Mesenchymal stem cell (in vitro differentiated cells and primary cell): Measurements from ENCODE around the gene CCSER1.
"Not testable (repeated sequence)": the region's sequence is repeated elsewhere in the genome, so short reads cannot be mapped to it uniquely, and the experiment has no call there.

Experiments
- DNase-seq: peaks from one replicate; pipeline ENCODE4 v3.0.0-alpha.2; 2013
- H2AFZ ChIP-seq: one replicate; pipeline ENCODE4 v1.6.1; 2013; ENCODE audit warnings: low read depth, mild to moderate bottlenecking, control low read depth, inconsistent platforms, low read length, moderate library complexity
- H2AK5ac ChIP-seq: 2 replicates; pipeline ENCODE4 v1.6.1; 2013; ENCODE audit warnings: low read length, moderate library complexity, mild to moderate bottlenecking, inconsistent platforms; ENCODE audit not compliant: severe bottlenecking
- H2BK120ac ChIP-seq: one replicate; pipeline ENCODE4 v1.6.1; 2013; ENCODE audit warnings: low read depth, mild to moderate bottlenecking, inconsistent platforms, low read length, moderate library complexity
- H2BK12ac ChIP-seq, 2 experiments: one replicate each; pipeline ENCODE4 v1.6.1; 2013; ENCODE audit warnings: inconsistent platforms in 2 of 2, low read length in 2 of 2, mild to moderate bottlenecking in 2 of 2, moderate library complexity in 2 of 2, control low read depth in 1 of 2
- H2BK15ac ChIP-seq: one replicate; pipeline ENCODE4 v1.6.1; 2013; ENCODE audit warnings: mild to moderate bottlenecking, low read depth, inconsistent platforms; ENCODE audit not compliant: poor library complexity, severe bottlenecking
- H2BK5ac ChIP-seq: 2 replicates; pipeline ENCODE4 v1.6.1; 2013; ENCODE audit warnings: low read depth, mild to moderate bottlenecking, low read length, control low read depth, inconsistent platforms; ENCODE audit not compliant: poor library complexity, severe bottlenecking
- H3K14ac ChIP-seq, 2 experiments: one replicate each; pipeline ENCODE4 v1.6.1; 2013; ENCODE audit warnings: inconsistent platforms in 2 of 2, low read length in 2 of 2, control low read depth in 1 of 2, mild to moderate bottlenecking in 1 of 2, moderate library complexity in 1 of 2
- H3K18ac ChIP-seq, 2 experiments: one replicate each; pipeline ENCODE4 v1.6.1; 2013; ENCODE audit warnings: inconsistent platforms in 2 of 2, low read length in 2 of 2, control low read depth in 1 of 2, low read depth in 1 of 2, mild to moderate bottlenecking in 1 of 2
- H3K23ac ChIP-seq, 2 experiments: one replicate each; pipeline ENCODE4 v1.6.1; 2013; ENCODE audit warnings: inconsistent platforms in 2 of 2, low read length in 2 of 2, mild to moderate bottlenecking in 2 of 2, moderate library complexity in 2 of 2, control low read depth in 1 of 2
- H3K27ac ChIP-seq: 2 replicates; pipeline ENCODE4 v1.5.1; 2013; ENCODE audit warnings: mild to moderate bottlenecking, moderate library complexity, low read length, control low read depth, inconsistent platforms; ENCODE audit not compliant: poor library complexity, severe bottlenecking
- H3K27me3 ChIP-seq, 2 experiments: 2 replicates each; pipeline versions ENCODE4 v1.6.1 to v1.7.0; 2013; ENCODE audit warnings: low read length in 2 of 2, mild to moderate bottlenecking in 2 of 2, moderate library complexity in 2 of 2, control low read depth in 1 of 2, inconsistent platforms in 1 of 2; ENCODE audit not compliant: control insufficient read depth in 1 of 2, insufficient read depth in 1 of 2
- H3K36me3 ChIP-seq, 2 experiments: 2 replicates each; pipeline versions ENCODE4 v1.6.1 to v1.7.0; 2013; ENCODE audit warnings: low read length in 2 of 2, control low read depth in 1 of 2, inconsistent platforms in 1 of 2, low read depth in 1 of 2, mild to moderate bottlenecking in 1 of 2; ENCODE audit not compliant: insufficient read depth in 2 of 2, control insufficient read depth in 1 of 2
- H3K4ac ChIP-seq, 2 experiments: one replicate each; pipeline ENCODE4 v1.6.1; 2013; ENCODE audit warnings: inconsistent platforms in 2 of 2, low read length in 2 of 2, mild to moderate bottlenecking in 2 of 2, moderate library complexity in 2 of 2, control low read depth in 1 of 2, low read depth in 1 of 2
- H3K4me1 ChIP-seq: 2 replicates; pipeline ENCODE4 v1.6.1; 2013; ENCODE audit warnings: low read depth, low read length, control low read depth; ENCODE audit not compliant: control insufficient read depth, insufficient read depth
- H3K4me2 ChIP-seq: 2 replicates; pipeline ENCODE4 v1.6.1; 2013; ENCODE audit warnings: low read length, mild to moderate bottlenecking, inconsistent platforms; ENCODE audit not compliant: poor library complexity, severe bottlenecking
- H3K4me3 ChIP-seq, 2 experiments: 2 replicates each; pipeline versions ENCODE4 v1.5.1 to v1.7.0; 2013; ENCODE audit warnings: low read length in 2 of 2, mild to moderate bottlenecking in 2 of 2, control low read depth in 1 of 2, low read depth in 1 of 2; ENCODE audit not compliant: insufficient read depth in 1 of 2
- H3K79me1 ChIP-seq: replicated peaks from 2 replicates; pipeline ENCODE4 v1.6.1; 2013; ENCODE audit warnings: mild to moderate bottlenecking, control low read depth, low read length, inconsistent platforms; ENCODE audit not compliant: poor library complexity, severe bottlenecking
- H3K9ac ChIP-seq: 2 replicates; pipeline ENCODE4 v1.7.0; 2013; ENCODE audit warnings: mild to moderate bottlenecking, low read length, moderate library complexity
- H3K9me3 ChIP-seq: 2 replicates; pipeline ENCODE4 v1.7.0; 2013; ENCODE audit warnings: mild to moderate bottlenecking, low read length; ENCODE audit not compliant: control insufficient read depth
- H4K8ac ChIP-seq: one replicate; pipeline ENCODE4 v1.6.1; 2013; ENCODE audit warnings: inconsistent platforms, mild to moderate bottlenecking, low read length, moderate library complexity
- H4K91ac ChIP-seq: one replicate; pipeline ENCODE4 v1.6.1; 2013; ENCODE audit warnings: mild to moderate bottlenecking, low read length, inconsistent platforms
- WGBS: methylation state at CpG from one replicate; pipeline ENCODE4 v1.1.7; 2013; ENCODE audit warnings: mixed read lengths; 5-methylcytosine and 5-hydroxymethylcytosine counted together

CCSER1 gene

DNA sequence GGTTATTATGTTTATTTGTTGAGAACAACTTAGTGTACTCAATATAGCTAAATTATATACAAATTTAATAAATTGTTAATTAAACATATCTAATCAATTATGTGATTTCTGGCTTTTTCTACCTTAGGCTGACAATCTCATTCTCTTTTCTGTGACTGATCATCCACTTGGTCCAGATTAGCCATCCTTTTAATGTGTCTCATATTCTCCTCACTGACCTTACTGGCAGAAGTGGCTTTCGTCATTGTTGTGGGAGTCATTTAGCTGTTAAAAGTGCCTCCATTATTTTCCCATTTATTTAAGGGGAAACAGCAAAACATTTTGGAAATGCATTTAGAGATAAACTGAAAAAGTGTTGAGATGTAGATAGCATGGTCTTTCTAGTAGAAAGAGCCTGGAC lies 172.2 kb downstream of the CCSER1 start:
- no peak overlapping the region for H2BK15ac ChIP-seq
- no peak overlapping the region for H3K4me3 ChIP-seq
- no peak overlapping the region for H4K91ac ChIP-seq
- H3K4ac ChIP-seq = no peak overlapping the region
- no peaks in the 10 kb centered on the region for H3K79me1 ChIP-seq
- H3K27ac ChIP-seq = no peak overlapping the region
- no peak overlapping the region for H3K18ac ChIP-seq
- no peak overlapping the region for H3K23ac ChIP-seq
- WGBS = 40% methylated on average over 1 of the region's 1 CpG
- no peak overlapping the region for H2AK5ac ChIP-seq
- no peak for DNase-seq
- no peaks in the 10 kb centered on the region for H3K36me3 ChIP-seq
- no peaks in the 10 kb centered on the region for H3K9me3 ChIP-seq
- H3K4me2 ChIP-seq = no peak overlapping the region
- no peak overlapping the region for H3K9ac ChIP-seq
- no peak overlapping the region for H2BK12ac ChIP-seq
- no peak overlapping the region for H2AFZ ChIP-seq
- H2BK120ac ChIP-seq = no peak overlapping the region
- no peak overlapping the region for H4K8ac ChIP-seq
- no peak overlapping the region for H3K14ac ChIP-seq
- no peaks in the 10 kb centered on the region for H3K27me3 ChIP-seq
- H3K4me1 ChIP-seq = no peaks in the 10 kb centered on the region
- no peak overlapping the region for H2BK5ac ChIP-seq

DNA sequence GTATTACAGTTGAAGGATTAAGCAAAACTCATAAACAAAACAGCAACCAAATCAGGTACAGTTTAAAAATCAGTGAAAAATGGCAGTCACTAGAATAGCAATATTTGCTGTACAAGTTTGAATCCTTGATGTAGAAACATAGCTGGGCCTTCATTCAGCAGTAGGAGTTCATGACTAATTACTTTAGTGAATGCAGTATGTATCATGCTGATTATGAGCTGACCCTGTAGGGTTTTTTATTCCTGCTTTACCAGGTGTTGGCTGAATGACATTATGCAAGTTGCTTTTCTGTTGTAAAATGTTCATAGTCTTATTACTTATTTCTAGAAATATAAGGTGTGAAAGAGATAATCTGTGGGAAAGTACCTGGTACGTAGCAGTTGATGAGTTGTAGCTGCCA lies 179.6 kb downstream of the CCSER1 start:
- Histone ChIP-seq H3K4me1 (no peaks in the 10 kb centered on the region), H2BK5ac (no peak overlapping the region), H3K18ac (no peak overlapping the region), H4K8ac (no peak overlapping the region), H3K14ac (no peak overlapping the region), H2BK12ac (no peak overlapping the region), H3K23ac (no peak overlapping the region), H3K79me1 (no peaks in the 10 kb centered on the region), H3K9me3 (no peaks in the 10 kb centered on the region), H3K9ac (no peak overlapping the region), H3K4me2 (no peak overlapping the region), H4K91ac (no peak overlapping the region), H3K27ac (no peak overlapping the region), H2AFZ (no peak overlapping the region), H3K27me3 (no peaks in the 10 kb centered on the region), H2AK5ac (no peak overlapping the region), H3K36me3 (no peaks in the 10 kb centered on the region), H3K4me3 (no peak overlapping the region), H2BK15ac (no peak overlapping the region), H3K4ac (no peak overlapping the region), H2BK120ac (no peak overlapping the region)
- WGBS = no CpG with 5 or more reads among the region's 1 CpG
- no peak for DNase-seq

DNA sequence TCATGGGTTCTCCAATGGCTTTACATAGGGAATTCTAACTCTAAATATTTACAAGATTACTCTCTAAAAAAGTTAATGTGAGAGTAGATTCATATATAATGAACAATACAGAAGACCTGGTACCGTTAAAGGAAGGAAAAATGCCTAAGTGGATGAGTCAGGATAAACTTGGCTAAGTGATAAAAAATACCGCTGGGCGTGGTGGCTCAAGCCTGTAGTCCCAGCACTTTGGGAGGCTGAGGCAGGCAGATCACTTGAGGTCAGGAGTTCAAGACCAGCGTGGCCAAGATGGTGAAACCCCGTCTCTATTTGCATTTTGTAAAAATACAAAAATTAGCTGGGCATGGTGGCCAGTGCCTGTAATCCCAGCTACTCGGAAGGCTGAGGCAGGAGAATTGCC lies 189.9 kb downstream of the CCSER1 start:
- H2BK5ac ChIP-seq, H2AK5ac ChIP-seq, H3K36me3 ChIP-seq, H3K27me3 ChIP-seq, H2BK12ac ChIP-seq, H3K4me1 ChIP-seq, H3K4me2 ChIP-seq, H3K9me3 ChIP-seq, H3K4me3 ChIP-seq, H2AFZ ChIP-seq, H3K14ac ChIP-seq, H3K4ac ChIP-seq, H3K79me1 ChIP-seq, H2BK120ac ChIP-seq, H4K91ac ChIP-seq, H2BK15ac ChIP-seq, H3K23ac ChIP-seq: not testable (repeated sequence)
- H3K27ac ChIP-seq = peak overlapping the region; percentile 70
- H3K18ac ChIP-seq = peak overlapping the region in 1 of 2 experiments; percentile 12
- peak; percentile 11 for DNase-seq
- H3K9ac ChIP-seq = peak overlapping the region; percentile 91
- H4K8ac ChIP-seq = peak overlapping the region; percentile 28
- WGBS = 72% methylated on average over 6 of the region's 6 CpGs

DNA sequence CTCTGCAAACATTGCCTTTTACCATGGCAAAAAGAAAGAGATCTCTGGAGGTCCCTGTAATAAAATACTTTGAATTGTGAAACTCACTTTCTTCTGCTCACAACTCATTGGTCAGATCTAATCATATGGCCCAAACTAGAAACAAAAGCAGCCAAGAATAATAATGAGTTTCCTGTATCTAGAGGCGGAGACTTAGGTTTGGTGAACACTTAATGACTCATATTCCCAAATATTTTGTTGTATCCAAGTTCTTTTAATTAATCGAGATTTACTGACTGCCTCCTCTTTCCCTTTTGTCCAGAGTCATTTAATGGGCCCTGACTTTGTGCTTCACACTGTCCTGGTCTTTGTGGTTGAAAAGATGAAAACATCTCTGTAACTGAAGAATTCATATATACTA lies 190.6 kb downstream of the CCSER1 start:
- Histone ChIP-seq H3K18ac (no peak overlapping the region), H2BK15ac (no peak overlapping the region), H3K4me3 (peak overlapping the region in 1 of 2 experiments; percentile 52), H3K4me1 (no peaks in the 10 kb centered on the region), H3K9me3 (peaks cover 2% of the 10 kb centered on the region), H3K4me2 (no peak overlapping the region), H3K27me3 (no peaks in the 10 kb centered on the region), H2AK5ac (no peak overlapping the region), H3K14ac (no peak overlapping the region), H3K27ac (peak overlapping the region; percentile 70), H2BK120ac (no peak overlapping the region), H3K4ac (no peak overlapping the region), H4K91ac (no peak overlapping the region), H2AFZ (no peak overlapping the region), H3K23ac (no peak overlapping the region), H3K9ac (peak overlapping the region; percentile 91), H4K8ac (no peak overlapping the region), H3K79me1 (no peaks in the 10 kb centered on the region), H3K36me3 (no peaks in the 10 kb centered on the region), H2BK12ac (no peak overlapping the region), H2BK5ac (no peak overlapping the region)
- peak; percentile 84 for DNase-seq
- WGBS = no CpG with 5 or more reads among the region's 2 CpGs
